Stimulated activated memory B cell treated with anti-CD40 and anti-IgM and Interleukin-4, amounts not matched to agents 10 μg/mL and 1 μg/mL and 100 μg/mL, for 72 hours (primary cell): ENCODE data around the gene ZNF581.

Experiments used
- ATAC-seq: fragments of 150-1000 bp; cut with Tn5 transposase; 2 replicates; pipeline ENCODE4 v1.10.0; 2021
- H3K27ac Mint-ChIP-seq: one replicate; pipeline ENCODE4 v1.8.0; 2022; ENCODE audit warnings: mild to moderate bottlenecking, mixed read lengths
- H3K27me3 Mint-ChIP-seq: one replicate; pipeline ENCODE4 v1.8.0; 2022; ENCODE audit warnings: mixed read lengths
- H3K36me3 Mint-ChIP-seq: one replicate; pipeline ENCODE4 v1.8.0; 2022; ENCODE audit warnings: mixed read lengths
- H3K4me1 Mint-ChIP-seq: one replicate; pipeline ENCODE4 v1.8.0; 2022; ENCODE audit warnings: mixed read lengths
- H3K4me3 Mint-ChIP-seq: one replicate; pipeline ENCODE4 v1.8.0; 2022; ENCODE audit warnings: mild to moderate bottlenecking, moderate library complexity, mixed read lengths
- H3K9me3 Mint-ChIP-seq: one replicate; pipeline ENCODE4 v1.8.0; 2022; ENCODE audit warnings: mixed read lengths

Gene ZNF581

GRCh38 chr19:55656988-55657747 lies 13.7 kb downstream of the ZNF581 start:
- ATAC-seq, result no peak
- H3K4me1 Mint-ChIP-seq, result peaks cover 56% of the 10 kb centered on the region
- H3K36me3 Mint-ChIP-seq, result peaks cover 41% of the 10 kb centered on the region
- H3K4me3 Mint-ChIP-seq, result peak overlapping the region; percentile 85
- no peaks in the 10 kb centered on the region for H3K27me3 Mint-ChIP-seq
- peak overlapping the region; percentile 97 for H3K27ac Mint-ChIP-seq
- no peaks in the 10 kb centered on the region for H3K9me3 Mint-ChIP-seq

- no peak for ATAC-seq
- Mint-ChIP-seq H3K27me3 (no peaks in the 10 kb centered on the region), H3K4me3 (peak overlapping the region; percentile 66), H3K36me3 (peaks cover 55% of the 10 kb centered on the region), H3K27ac (peak overlapping the region; percentile 88), H3K9me3 (no peaks in the 10 kb centered on the region), H3K4me1 (peaks cover 72% of the 10 kb centered on the region)
Observed at GRCh38 chr19:55658846-55659459, 15.5 kb downstream of the ZNF581 start.

- Mint-ChIP-seq H3K27ac (peak overlapping the region; percentile 88), H3K27me3 (no peaks in the 10 kb centered on the region), H3K36me3 (peaks cover 62% of the 10 kb centered on the region), H3K4me3 (peak overlapping the region; percentile 66), H3K9me3 (no peaks in the 10 kb centered on the region), H3K4me1 (peaks cover 76% of the 10 kb centered on the region)
- no peak for ATAC-seq
Observed at GRCh38 chr19:55659822-55660221, 16.4 kb downstream of the ZNF581 start.

- H3K4me1 Mint-ChIP-seq, result peaks cover 76% of the 10 kb centered on the region
Observed at GRCh38 chr19:55660404-55660803, 17.0 kb downstream of the ZNF581 start.

GRCh38 chr19:55660991-55661390 lies 17.5 kb downstream of the ZNF581 start:
- H3K27ac Mint-ChIP-seq, result no peak overlapping the region
- peaks cover 71% of the 10 kb centered on the region for H3K4me1 Mint-ChIP-seq
- H3K36me3 Mint-ChIP-seq, result peaks cover 59% of the 10 kb centered on the region
- H3K27me3 Mint-ChIP-seq, result no peaks in the 10 kb centered on the region
- H3K9me3 Mint-ChIP-seq, result no peaks in the 10 kb centered on the region
- ATAC-seq, result no peak
- no peak overlapping the region for H3K4me3 Mint-ChIP-seq

More at GRCh38 chr19:55660404-55660803, 17.0 kb downstream of the ZNF581 start:
- no peak for ATAC-seq
- H3K27me3 Mint-ChIP-seq, result no peaks in the 10 kb centered on the region
- H3K9me3 Mint-ChIP-seq, result no peaks in the 10 kb centered on the region
- peak overlapping the region; percentile 88 for H3K27ac Mint-ChIP-seq
- no peak overlapping the region for H3K4me3 Mint-ChIP-seq
- H3K36me3 Mint-ChIP-seq, result peaks cover 61% of the 10 kb centered on the region

- no peaks in the 10 kb centered on the region for H3K9me3 Mint-ChIP-seq
- peak overlapping the region; percentile 26 for H3K27ac Mint-ChIP-seq
- ATAC-seq, result no peak
- H3K36me3 Mint-ChIP-seq, result peaks cover 60% of the 10 kb centered on the region
- H3K4me1 Mint-ChIP-seq, result peaks cover 67% of the 10 kb centered on the region
- H3K4me3 Mint-ChIP-seq, result no peak overlapping the region
- H3K27me3 Mint-ChIP-seq, result no peaks in the 10 kb centered on the region
Observed at GRCh38 chr19:55661826-55662225, 18.4 kb downstream of the ZNF581 start.

GRCh38 chr19:55663846-55664536 lies 20.5 kb downstream of the ZNF581 start:
- ATAC-seq, result no peak

GRCh38 chr19:55666343-55667005 lies 23.0 kb downstream of the ZNF581 start:
- ATAC-seq, result no peak
- Mint-ChIP-seq H3K27me3 (no peaks in the 10 kb centered on the region), H3K4me1 (peaks cover 48% of the 10 kb centered on the region), H3K9me3 (no peaks in the 10 kb centered on the region), H3K4me3 (no peak overlapping the region), H3K27ac (no peak overlapping the region), H3K36me3 (peaks cover 62% of the 10 kb centered on the region)

More at GRCh38 chr19:55663846-55664536, 20.5 kb downstream of the ZNF581 start:
- Mint-ChIP-seq H3K4me3 (no peak overlapping the region), H3K4me1 (peaks cover 47% of the 10 kb centered on the region), H3K27ac (no peak overlapping the region), H3K27me3 (no peaks in the 10 kb centered on the region), H3K9me3 (no peaks in the 10 kb centered on the region), H3K36me3 (peaks cover 60% of the 10 kb centered on the region)

GRCh38 chr19:55667006-55667381 lies 23.5 kb downstream of the ZNF581 start:
- H3K27ac Mint-ChIP-seq, result no peak overlapping the region
- H3K27me3 Mint-ChIP-seq, result no peaks in the 10 kb centered on the region
- no peak for ATAC-seq
- peaks cover 47% of the 10 kb centered on the region for H3K4me1 Mint-ChIP-seq
- no peaks in the 10 kb centered on the region for H3K9me3 Mint-ChIP-seq
- H3K36me3 Mint-ChIP-seq, result peaks cover 60% of the 10 kb centered on the region
- no peak overlapping the region for H3K4me3 Mint-ChIP-seq

GRCh38 chr19:55667511-55667910 lies 24.1 kb downstream of the ZNF581 start:
- Mint-ChIP-seq H3K27ac (no peak overlapping the region), H3K27me3 (no peaks in the 10 kb centered on the region), H3K4me3 (no peak overlapping the region), H3K36me3 (peaks cover 59% of the 10 kb centered on the region), H3K4me1 (peaks cover 47% of the 10 kb centered on the region), H3K9me3 (no peaks in the 10 kb centered on the region)
- ATAC-seq, result no peak

GRCh38 chr19:55667958-55668357 lies 24.5 kb downstream of the ZNF581 start:
- peaks cover 43% of the 10 kb centered on the region for H3K4me1 Mint-ChIP-seq
- no peak overlapping the region for H3K4me3 Mint-ChIP-seq
- H3K9me3 Mint-ChIP-seq, result no peaks in the 10 kb centered on the region
- no peak overlapping the region for H3K27ac Mint-ChIP-seq
- peaks cover 55% of the 10 kb centered on the region for H3K36me3 Mint-ChIP-seq
- ATAC-seq, result no peak
- H3K27me3 Mint-ChIP-seq, result no peaks in the 10 kb centered on the region

GRCh38 chr19:55668603-55669348 lies 25.3 kb downstream of the ZNF581 start:
- H3K36me3 Mint-ChIP-seq, result peaks cover 55% of the 10 kb centered on the region
- no peak overlapping the region for H3K4me3 Mint-ChIP-seq
- ATAC-seq, result no peak
- H3K9me3 Mint-ChIP-seq, result no peaks in the 10 kb centered on the region
- H3K4me1 Mint-ChIP-seq, result peaks cover 41% of the 10 kb centered on the region
- no peaks in the 10 kb centered on the region for H3K27me3 Mint-ChIP-seq
- H3K27ac Mint-ChIP-seq, result no peak overlapping the region

- Mint-ChIP-seq H3K9me3 (no peaks in the 10 kb centered on the region), H3K27me3 (no peaks in the 10 kb centered on the region), H3K27ac (no peak overlapping the region), H3K4me3 (no peak overlapping the region), H3K4me1 (peaks cover 43% of the 10 kb centered on the region), H3K36me3 (peaks cover 53% of the 10 kb centered on the region)
- ATAC-seq, result no peak
Observed at GRCh38 chr19:55669418-55670279, 26.2 kb downstream of the ZNF581 start.
